GM21825 (cell line): ENCODE data around the gene EOMES.

ENCODE experiments used
- ATAC-seq: cut with Tn5 transposase; IDR thresholded peaks from one replicate; pipeline ENCODE4 v1.9.1; 2021; ENCODE audit warnings: mild to moderate bottlenecking, moderate library complexity; ENCODE audit not compliant: unreplicated experiment

The EOMES gene

GRCh38 chr3:27720899-27721716, 1.0 kb downstream of the EOMES start:
- no peak for ATAC-seq

- no peak for ATAC-seq
Observed at GRCh38 chr3:27719314-27720003, 2.7 kb downstream of the EOMES start.

- ATAC-seq, result no peak
Observed at GRCh38 chr3:27718459-27718858, 3.7 kb downstream of the EOMES start.

- ATAC-seq, result no peak
Observed at GRCh38 chr3:27717200-27717852, 4.8 kb downstream of the EOMES start.

- ATAC-seq, result no peak
Observed at GRCh38 chr3:27716309-27716708, 5.8 kb downstream of the EOMES start.

- no peak for ATAC-seq
Observed at GRCh38 chr3:27715863-27716262, 6.3 kb downstream of the EOMES start.

- no peak for ATAC-seq
Observed at GRCh38 chr3:27715454-27715806, 6.7 kb downstream of the EOMES start.

- no peak for ATAC-seq
Observed at GRCh38 chr3:27714692-27715453, 7.2 kb downstream of the EOMES start.

GRCh38 chr3:27714146-27714526, 8.0 kb downstream of the EOMES start:
- ATAC-seq, result no peak

- ATAC-seq, result no peak
Observed at GRCh38 chr3:27713435-27714145, 8.5 kb downstream of the EOMES start.

GRCh38 chr3:27713078-27713423, 9.1 kb downstream of the EOMES start:
- no peak for ATAC-seq

- ATAC-seq, result peak; percentile 98
Observed at GRCh38 chr3:27712136-27713077, 9.7 kb downstream of the EOMES start.

- no peak for ATAC-seq
Observed at GRCh38 chr3:27708250-27708649, 13.9 kb downstream of the EOMES start.

- no peak for ATAC-seq
Observed at GRCh38 chr3:27699067-27699466, 23.1 kb downstream of the EOMES start.

GRCh38 chr3:27696906-27697305, 25.2 kb downstream of the EOMES start:
- ATAC-seq, result no peak

GRCh38 chr3:27695636-27696035, 26.5 kb downstream of the EOMES start:
- no peak for ATAC-seq

- no peak for ATAC-seq
Observed at GRCh38 chr3:27688053-27688452, 34.1 kb downstream of the EOMES start.

GRCh38 chr3:27686642-27687041, 35.5 kb downstream of the EOMES start:
- no peak for ATAC-seq

- no peak for ATAC-seq
Observed at GRCh38 chr3:27685474-27685873, 36.6 kb downstream of the EOMES start.

GRCh38 chr3:27684302-27684701, 37.8 kb downstream of the EOMES start:
- no peak for ATAC-seq
